ENCODE results near the gene CTRL. TPM values are rescaled to one million over a fixed set of nuclear protein-coding genes. Genes with fewer than 3 reads are reported as not detected.

CTRL gene
- total RNA-seq, 2 donors from 2014 or later, result 0.89 to 1.9 TPM

DNA sequence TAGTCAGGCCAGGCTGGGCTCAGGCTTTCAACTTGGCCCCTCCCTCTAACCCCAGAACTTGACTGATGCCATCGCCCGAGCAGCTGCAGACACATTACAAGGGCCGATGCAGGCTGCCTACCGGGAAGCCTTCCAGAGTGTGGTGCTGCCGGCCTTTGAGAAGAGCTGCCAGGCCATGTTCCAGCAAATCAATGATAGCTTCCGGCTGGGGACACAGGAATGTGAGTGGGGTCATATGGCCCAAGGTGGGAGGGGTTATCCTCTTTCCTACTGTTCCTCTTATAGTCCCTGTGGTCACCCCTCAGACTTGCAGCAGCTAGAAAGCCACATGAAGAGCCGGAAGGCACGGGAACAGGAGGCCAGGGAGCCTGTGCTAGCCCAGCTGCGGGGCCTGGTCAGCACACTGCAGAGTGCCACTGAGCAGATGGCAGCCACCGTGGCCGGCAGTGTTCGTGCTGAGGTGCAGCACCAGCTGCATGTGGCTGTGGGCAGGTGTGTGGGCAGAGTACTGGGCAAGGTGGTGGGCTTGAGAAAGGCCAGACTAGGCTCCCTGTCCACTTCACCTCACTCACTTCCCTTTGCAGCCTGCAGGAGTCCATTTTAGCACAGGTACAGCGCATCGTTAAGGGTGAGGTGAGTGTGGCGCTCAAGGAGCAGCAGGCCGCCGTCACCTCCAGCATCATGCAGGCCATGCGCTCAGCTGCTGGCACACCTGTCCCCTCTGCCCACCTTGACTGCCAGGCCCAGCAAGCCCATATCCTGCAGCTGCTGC is 49.1 kb downstream of the CTRL start:
- DNase-seq (no peak), ATAC-seq (no peak)
- intact Hi-C loops (cut with DNase I, micrococcal nuclease), result no loop called here

DNA sequence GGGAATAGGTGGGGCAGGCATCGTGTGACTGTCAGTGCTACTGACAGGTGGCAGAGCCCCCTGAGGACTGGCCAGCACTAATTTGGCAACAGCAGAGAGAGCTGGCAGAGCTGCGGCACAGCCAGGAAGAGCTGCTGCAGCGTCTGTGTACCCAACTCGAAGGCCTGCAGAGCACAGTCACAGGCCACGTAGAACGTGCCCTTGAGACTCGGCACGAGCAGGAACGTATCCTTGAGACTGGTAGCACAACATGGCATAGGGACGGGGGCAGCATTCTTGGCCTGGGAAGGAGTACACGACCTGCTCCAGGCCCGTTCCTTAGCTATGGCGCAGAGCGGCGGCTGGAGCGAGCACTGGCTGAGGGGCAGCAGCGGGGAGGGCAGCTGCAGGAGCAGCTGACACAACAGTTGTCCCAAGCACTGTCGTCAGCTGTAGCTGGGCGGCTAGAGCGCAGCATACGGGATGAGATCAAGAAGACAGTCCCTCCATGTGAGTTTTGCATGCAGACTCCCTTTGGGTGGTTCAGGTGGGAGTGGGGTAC is 50.0 kb downstream of the CTRL start:
- no peak for ATAC-seq
- intact Hi-C loops (cut with DNase I, micrococcal nuclease), result no loop called here

DNA sequence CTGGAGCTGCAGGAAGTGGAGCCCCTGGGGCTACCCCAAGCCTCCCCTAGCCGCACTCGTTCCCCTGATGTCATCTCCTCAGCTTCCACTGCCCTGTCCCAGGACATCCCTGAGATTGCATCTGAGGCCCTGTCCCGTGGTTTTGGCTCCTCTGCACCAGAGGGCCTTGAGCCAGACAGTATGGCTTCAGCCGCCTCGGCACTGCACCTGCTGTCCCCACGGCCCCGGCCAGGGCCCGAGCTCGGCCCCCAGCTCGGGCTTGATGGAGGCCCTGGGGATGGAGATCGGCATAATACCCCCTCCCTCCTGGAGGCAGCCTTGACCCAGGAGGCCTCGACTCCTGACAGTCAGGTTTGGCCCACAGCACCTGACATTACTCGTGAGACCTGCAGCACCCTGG is 51.1 kb downstream of the CTRL start:
- intact Hi-C loops (cut with DNase I, micrococcal nuclease), result no loop called here
- DNase-seq, result no peak
- no peak for ATAC-seq

More for the DNA sequence above, 50.0 kb downstream of the CTRL start:
- DNase-seq, result no peak

DNA sequence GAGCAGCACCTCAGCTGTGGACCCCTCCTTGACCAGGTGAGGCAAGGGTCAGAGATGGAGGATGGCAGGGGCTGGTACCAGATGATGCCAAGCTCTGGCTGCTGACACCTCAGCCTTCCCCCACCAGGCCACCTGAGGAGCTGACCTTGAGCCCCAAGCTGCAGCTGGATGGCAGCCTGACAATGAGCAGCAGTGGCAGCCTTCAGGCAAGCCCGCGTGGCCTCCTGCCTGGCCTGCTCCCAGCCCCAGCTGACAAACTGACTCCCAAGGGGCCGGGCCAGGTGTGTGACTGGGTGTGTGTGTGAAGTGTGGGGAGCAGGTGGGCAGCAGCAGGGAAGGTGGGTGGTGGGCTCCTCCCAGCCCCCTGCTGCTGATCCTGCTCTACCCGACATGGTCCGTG is 51.7 kb downstream of the CTRL start:
- DNase-seq (no peak), ATAC-seq (no peak)
- intact Hi-C loops (cut with DNase I, micrococcal nuclease), result no loop called here

Other genes starting within 250 kb of the CTRL start
- 10 to 100 TPM; 26.8 to 28.7 TPM for gene GFOD2, start 212.5 kb downstream of the CTRL start, total RNA-seq
- 10 to 100 TPM; 16.9 to 20.5 TPM for gene RANBP10, start 125.3 kb downstream of the CTRL start, total RNA-seq
- under 1 TPM; 0.12 to 0.75 TPM for gene TSNAXIP1, start 125.0 kb downstream of the CTRL start, total RNA-seq
- 10 to 100 TPM; 19.3 to 23.8 TPM for gene THAP11, start 89.5 kb downstream of the CTRL start, total RNA-seq
- 10 to 100 TPM; 57.1 to 59.8 TPM for gene NUTF2, start 84.9 kb downstream of the CTRL start, total RNA-seq
- gene CENPT, start 84.2 kb downstream of the CTRL start, total RNA-seq, result 10 to 100 TPM; 29.3 to 43.1 TPM
- gene EDC4, start 58.8 kb downstream of the CTRL start, total RNA-seq, result 10 to 100 TPM; 54.2 to 76.8 TPM
- under 1 TPM in 1 of 2 donors, not detected in 1; 0.67 TPM for gene NRN1L, start 47.0 kb downstream of the CTRL start, total RNA-seq
- 10 to 100 TPM; 31.7 to 36.6 TPM for gene PSKH1, start 38.6 kb downstream of the CTRL start, total RNA-seq
- gene PSMB10, start 5.0 kb upstream of the CTRL start, total RNA-seq, result 100 to 1,000 TPM; 114 to 164 TPM
- 1 to 10 TPM; 2.3 to 5.0 TPM for gene LCAT, start 12.3 kb upstream of the CTRL start, total RNA-seq
- gene SLC12A4, start 36.8 kb upstream of the CTRL start, total RNA-seq, result 10 to 100 TPM; 12.0 to 16.9 TPM
- under 1 TPM in 1 of 2 donors, not detected in 1; 0.28 TPM for gene DPEP3, start 48.6 kb upstream of the CTRL start, total RNA-seq
- gene DPEP2, start 67.6 kb upstream of the CTRL start, total RNA-seq, result 1 to 10 TPM in 1 of 2 donors, under 1 TPM in 1; 0.82 to 2.5 TPM
- not detected for gene DPEP2NB, start 84.0 kb upstream of the CTRL start, total RNA-seq
- 1 to 10 TPM; 6.7 to 7.1 TPM for gene DDX28, start 91.4 kb upstream of the CTRL start, total RNA-seq
- 10 to 100 TPM; 14.1 to 17.4 TPM for gene DUS2, start 91.4 kb upstream of the CTRL start, total RNA-seq
- gene NFATC3, start 153.5 kb upstream of the CTRL start, total RNA-seq, result 10 to 100 TPM; 24.6 to 24.9 TPM